NCI-H524 (cell line): ENCODE results near the gene MGAM2.

ENCODE experiments used
- DNase-seq, 2 experiments: peaks; one replicate each; lab custom pipeline; 2025; lab: John Stamatoyannopoulos, UW

The MGAM2 gene

DNA sequence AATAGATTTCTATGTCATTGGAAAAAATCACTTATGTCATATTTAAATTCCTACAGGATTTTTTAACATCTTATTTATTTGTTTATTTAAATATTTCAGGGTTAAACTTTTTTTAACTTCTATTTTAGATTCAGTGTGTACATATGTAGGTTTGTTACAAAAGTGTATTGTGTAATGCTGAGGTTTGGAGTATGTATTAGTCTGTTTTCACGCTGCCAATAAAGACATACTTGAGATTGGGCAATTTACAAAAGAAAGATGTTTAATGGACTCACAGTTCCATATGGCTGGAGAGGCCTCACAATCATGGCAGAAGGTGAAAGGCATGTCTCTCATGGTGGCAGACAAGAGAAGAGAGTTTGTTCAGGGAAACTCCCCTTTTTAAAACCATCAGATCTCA lies 65.4 kb downstream of the MGAM2 start:
- DNase-seq: no peak

DNA sequence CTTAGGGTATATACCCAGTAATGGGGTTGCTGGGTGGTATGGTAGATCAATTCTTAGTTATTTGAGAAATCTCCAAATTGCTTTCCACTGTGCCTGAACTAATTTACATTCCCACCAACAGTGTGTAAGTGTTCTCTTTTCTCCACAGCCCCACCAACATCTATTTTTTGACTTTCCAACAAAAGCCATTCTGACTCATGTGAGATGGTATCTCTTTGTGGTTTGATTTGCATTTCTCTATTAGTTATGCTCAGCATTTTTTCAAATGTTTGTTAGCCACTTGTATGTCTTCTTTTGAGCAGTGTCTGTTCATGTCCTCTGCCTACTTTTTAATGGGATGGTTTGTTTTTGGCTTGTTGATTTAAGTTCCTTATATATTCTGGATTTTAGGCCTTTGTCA lies 66.4 kb downstream of the MGAM2 start:
- DNase-seq: no peak

DNA sequence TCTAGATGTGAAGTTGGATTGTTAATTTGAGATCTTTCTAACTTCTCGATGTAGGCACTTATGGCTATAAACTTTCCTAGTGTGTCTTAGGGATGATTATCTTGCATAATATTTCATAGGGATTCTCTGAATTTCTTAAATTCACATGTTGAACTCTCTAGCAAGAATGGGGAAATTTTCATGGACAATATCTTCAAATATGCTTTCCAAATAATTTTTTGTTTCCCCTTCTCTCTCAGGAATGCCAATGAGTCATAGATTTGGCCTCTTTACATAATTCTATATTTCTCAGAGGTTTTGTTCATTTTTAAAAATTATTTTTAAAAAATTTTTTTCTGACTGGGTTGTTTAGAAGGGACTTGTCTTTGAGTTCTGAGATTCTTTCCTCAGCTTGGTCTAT lies 68.9 kb downstream of the MGAM2 start:
- no peak for DNase-seq

DNA sequence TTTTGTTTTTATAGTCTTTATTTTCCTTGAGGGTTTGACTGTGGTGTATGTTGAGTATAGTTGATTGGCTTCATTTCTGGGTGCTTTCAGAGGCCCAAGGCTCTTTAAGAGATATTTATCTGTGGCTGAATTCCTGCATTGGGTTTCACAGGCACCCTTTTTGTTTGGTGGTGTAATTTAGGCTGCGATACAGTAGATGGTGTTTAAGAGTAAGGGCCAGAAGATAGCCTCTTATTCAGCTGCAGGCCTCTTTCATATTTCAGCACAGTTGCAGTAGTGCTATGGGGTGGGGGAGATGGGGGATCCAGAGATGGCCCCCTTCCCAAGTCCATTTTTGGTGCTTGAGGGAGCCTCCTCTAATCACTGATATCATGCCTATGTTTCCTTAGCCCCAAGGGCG lies 69.7 kb downstream of the MGAM2 start:
- no peak for DNase-seq

DNA sequence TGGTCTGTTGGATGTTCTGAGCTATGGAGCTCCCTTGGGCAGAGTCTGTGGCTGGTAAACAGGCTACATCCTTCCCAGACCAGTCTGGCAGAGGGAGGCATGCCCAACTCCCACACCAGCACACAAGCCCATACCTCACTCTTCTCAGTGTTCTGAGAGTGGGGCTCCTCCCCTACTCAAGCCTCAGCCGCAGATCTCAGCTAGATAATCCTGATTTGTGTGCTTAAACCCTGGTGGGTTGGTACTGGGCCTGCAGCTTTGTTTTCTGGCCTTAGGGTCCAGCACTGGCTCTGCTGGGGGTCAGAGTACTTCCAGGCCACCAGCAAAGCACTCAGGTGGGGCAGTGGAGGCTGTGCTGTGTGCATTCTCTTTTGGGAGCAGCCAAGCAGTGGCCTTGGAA lies 70.4 kb downstream of the MGAM2 start:
- no peak for DNase-seq

DNA sequence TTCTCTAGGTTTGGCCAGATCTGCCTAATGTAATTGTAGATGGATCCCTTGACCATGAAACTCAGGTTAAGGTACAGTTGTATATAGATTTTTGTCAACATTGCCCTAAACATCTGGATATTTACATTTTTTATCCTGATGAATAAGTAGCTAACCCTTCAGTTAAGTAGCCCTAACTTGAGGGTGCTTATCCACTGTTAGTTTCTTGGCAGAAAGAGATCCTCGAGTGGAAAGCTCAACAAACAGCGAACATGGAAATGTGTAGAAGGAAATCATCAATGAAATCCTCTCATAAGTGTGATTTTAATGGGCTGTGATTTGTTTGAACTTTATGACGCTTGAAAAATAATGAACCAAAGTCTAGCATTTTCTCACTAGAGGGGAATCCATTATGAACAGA lies 73.6 kb downstream of the MGAM2 start:
- no peak for DNase-seq

DNA sequence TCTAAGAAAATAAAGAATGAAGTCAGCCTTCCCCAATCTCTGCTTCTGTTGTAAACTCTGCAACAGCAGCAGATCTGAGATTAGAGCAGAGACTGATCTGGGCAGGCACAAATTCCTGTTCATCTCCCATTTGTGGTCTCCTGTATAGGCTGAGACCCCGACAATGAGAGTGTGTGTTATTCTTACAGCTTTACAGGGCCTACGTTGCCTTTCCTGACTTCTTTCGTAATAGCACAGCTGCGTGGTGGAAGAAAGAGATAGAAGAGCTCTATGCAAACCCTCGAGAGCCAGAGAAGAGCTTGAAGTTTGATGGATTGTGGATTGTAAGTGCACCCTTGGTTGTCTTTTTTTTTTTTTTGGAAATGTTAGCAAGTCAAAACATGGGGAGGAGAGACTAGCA lies 74.3 kb downstream of the MGAM2 start:
- DNase-seq: no peak

DNA sequence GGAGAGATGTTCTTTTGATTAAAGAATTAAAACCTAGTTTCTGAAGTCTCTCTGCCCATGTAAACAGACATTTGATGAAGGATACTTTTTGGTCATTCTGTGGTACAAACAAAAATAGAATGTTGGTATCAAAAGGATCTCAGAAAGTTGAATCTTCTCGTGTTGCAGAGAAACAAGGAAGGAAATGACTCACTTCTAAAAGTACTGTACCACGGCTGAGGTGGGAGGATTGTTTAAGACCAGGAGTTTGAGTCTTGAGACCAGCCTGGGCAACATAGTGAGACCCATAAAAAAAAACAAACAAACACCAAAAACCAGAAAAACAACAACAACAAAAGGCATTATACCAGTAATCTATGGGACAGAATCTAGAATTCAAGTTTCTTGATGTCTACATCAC lies 76.6 kb downstream of the MGAM2 start:
- no peak for DNase-seq

DNA sequence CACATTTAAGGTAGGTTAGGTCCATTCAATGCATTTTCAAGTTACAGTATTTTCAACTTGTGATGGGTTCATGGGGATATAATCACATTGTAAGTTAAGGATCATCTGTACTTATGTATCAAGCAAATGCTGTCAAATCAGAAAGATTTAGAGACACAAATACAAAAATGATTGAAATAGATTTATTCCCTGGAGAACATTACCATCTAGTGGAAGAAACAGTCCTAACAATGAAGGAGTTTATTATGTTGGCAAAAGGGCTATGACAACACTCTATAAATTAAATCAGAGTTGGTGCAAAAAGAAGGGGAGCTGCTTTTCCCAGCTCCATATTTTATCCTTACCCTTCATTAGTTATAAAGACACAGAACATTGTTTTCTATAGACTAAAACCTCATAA lies 77.3 kb downstream of the MGAM2 start:
- DNase-seq: peak in 1 of 2 experiments; percentile 23

DNA sequence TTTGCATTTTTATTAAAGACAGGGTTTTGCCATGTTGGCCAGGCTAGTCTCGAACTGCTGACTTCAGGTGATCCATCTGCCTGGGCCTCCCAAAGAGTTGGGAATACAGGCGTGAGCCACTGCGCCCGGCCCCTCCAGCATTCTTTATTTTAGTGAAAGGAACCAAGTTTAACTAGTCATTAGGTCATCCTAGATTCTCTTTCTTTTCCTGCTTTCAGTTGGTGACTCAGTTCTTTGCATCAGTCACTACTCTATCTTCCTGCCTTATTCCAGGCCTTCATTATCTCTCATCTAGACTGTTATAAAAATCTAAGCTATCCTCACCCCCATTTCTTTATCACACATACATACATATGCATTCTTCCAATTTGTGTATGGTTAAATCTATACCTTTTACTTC lies 82.7 kb downstream of the MGAM2 start:
- no peak for DNase-seq

DNA sequence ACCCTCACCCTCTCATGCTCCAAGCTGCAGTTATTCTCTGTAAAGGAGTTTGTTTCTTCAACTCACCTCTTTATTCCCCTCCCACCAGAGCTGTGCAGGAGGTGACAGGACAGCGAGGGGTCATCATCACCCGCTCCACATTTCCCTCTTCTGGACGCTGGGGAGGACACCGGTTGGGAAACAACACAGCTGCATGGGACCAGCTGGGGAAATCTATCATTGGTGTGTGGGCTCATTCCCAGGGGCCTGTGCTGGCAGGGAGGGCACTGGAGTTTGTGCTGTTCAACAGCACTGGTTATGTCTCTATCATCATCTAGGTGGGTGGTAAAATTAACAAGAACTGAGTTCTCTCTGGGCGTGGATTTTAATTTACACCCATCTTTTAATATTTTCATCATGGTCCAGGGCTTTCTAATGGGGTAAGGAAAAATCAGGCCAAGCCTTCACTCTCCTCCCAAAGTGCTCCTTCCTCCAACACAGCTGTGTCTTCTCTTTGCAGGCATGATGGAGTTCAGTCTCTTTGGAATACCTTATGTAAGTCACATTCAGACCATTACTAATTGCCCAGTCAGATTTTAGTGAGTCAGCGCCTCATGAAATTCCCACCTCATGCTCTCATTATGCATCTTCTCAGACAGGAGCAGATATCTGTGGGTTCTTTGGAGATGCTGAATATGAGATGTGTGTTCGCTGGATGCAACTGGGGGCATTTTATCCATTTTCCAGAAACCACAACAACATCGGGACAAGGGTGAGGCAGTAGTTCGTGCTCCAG lies 84.7 kb downstream of the MGAM2 start:
- DNase-seq: no peak

DNA sequence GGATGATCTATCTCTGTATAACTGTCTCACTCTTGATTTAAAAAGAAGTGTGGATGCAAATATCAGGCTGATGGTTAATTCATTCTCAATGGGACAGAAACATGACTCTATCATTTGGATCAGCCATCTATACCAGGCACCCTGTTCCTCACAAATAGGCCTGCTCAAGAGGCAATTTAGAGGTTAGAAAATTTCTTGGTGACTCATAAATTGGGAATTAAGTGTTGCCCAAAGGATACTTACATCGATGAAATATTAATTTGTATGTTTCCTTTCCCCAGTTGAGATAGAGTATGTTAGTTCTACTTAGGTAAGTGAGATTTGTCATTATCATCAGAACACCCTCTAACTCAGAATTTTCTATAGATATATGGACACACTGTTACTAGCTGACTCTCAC lies 88.7 kb downstream of the MGAM2 start:
- DNase-seq: no peak

DNA sequence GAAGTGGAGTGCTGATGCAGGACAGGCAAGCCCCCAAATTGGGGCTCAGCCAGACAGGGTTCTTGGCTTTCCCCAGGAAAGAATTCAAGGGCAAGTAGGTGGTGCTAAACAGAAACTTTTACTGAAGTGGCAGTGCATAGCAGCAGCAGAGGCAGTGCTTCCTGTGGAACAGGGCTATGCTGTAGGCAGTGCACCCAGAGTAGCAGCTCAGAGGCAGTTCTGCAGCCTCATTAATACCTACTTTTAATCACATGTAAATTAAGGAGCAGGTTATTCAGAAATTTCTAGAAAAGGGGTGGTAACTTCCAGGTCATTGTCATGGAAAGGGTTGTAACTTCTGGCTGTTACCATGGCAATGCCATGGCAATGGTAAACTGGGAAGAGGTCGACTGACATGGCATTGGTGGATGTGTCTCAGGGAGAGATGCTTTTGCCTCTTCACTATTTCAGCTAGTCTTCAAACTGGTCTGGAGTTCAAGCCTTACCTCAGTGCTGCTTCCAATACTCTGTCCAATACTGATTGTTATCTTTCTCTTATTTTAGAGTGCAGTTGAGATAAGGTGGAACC lies 117.1 kb downstream of the MGAM2 start:
- DNase-seq: no peak

DNA sequence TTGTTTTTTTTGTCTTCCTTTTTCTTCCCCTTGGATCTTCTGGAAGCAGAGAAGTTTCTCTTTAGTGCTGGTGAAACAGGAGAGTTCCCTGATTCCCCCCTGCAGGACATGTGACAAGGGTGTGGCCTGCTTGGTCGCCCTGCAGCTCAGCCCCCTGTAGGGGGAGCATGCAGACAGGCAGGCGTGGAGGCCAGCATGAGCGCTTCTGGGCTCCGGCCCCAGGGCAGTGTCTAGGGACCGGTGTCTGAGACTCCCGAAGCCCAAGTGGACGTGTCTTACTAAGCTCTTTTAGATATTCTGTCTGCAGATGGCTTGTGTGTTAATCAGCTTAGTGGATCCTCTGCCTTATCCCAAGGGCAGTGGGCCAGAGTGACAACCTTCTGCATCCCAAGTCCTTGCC lies 120.2 kb downstream of the MGAM2 start:
- peak; percentile 86 to 97 for DNase-seq

DNA sequence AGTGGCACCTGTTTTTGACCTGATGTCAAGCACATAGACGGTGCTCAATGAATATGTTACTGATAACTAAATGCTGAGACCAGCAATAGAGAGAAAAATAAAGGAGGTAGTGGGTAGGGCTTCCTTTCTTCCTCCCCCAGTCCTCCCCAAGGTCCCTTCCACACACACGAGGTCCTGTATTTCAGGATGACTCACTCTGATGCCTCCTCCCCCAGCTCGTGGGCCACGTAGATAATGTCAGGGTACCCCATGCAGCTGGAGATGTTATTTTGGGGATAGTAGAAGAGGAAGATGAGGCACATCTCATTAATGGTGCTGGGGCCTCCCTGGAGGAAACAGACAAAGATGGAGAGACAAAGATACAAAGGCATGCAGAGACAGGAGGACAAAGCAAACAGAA lies 129.0 kb downstream of the MGAM2 start:
- DNase-seq: no peak

DNA sequence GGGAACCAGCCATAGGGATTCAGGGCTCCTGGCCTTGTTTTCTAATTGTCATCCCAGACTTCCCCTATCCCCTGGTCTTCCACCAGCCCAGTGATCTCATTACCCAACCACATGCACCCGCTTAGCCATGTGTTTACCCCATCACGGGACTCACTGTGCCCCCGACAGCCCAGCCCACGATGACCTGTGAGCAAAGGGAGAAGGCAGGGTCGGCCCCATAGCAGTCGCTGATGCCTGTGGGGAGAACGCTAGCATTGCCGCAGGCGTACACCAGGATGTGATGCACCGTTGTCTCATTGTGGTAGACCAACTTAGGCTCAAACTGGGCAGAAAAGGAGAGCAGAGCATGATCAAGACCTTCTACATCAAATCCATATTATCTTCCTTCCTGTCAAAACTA lies 132.3 kb downstream of the MGAM2 start:
- no peak for DNase-seq

DNA sequence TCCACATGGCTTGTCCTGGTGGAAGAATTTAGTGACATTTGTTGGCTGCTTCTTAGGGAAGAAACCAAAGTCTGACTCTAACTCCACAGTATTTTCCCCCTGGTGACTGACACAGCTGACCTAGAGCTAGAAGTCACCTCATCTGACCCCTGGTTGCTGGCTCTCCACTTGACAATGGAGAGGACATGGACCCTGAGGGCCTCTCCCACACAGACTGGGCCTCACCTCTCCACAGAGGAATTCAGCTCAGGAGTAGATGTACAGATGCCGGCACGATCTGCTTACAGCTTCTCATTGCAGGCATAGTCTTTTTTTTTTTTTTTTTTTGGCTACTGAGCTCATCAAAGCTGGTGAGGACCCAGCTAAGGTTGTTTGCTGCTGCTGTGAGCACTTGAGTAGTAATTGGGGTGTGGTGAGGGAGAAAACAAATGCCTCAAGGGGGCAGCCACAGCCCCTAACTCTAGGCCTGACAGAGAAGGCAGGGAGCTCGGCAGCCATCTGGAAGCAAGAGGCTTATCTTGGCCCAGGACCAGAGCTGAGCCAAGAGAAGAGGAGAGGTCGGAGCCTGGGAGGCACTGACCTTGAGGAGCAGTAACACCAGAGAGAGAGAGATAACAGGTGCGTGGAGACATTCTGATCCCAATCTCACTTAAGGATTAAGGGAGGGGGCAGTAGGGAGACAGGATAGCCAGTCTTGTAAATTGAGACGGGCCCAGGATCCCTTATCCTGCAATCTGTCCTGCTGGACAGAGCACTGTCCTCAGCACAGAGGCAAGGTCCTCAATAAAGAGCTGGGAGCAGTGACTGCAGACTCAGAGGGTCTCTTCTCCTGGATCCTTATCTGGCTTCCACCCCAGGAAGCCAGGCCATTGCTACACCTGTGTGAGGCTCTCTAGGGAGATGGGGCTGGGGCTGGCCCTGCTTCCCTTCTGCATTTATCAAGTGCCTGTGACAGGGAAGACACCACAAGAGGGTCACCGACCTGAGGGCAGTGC lies 136.9 kb downstream of the MGAM2 start:
- peak; percentile 84 to 92 for DNase-seq

DNA sequence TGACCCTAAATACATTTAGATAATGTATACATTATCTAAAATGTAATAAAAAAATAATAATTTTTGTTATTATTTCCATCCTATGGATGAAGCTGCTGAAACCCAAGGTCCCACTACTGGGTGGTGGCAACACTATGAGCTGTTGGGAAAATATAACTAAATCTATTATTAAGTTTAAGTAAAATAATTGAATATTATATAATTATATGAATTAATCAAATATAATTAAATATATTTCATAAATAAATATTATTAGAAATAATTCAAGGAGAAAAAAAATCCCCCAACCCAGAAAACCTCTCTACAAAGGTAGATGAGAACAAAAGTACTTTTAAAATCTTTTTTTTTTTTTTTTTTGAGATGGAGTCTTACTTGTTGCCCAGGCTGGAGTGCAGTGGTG lies 138.4 kb downstream of the MGAM2 start:
- no peak for DNase-seq

DNA sequence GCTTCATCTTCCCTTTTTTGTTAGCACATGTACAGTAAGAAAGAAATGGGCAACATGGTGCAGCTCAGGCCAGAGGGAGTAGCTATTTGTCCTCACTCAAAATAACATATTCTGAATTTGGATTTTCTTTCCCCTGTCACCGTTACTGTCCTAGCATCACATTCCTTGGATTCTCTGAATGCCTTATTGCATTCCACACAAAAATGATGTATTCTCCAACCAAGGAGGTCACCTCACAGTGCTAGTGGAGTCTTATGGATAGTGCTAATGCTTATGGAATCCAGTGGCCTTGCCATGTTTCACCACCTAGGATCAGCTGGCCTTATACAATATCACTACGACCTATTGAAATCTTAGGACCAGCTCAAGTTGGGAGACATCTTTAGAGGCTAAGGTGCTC lies 139.2 kb downstream of the MGAM2 start:
- DNase-seq: no peak

DNA sequence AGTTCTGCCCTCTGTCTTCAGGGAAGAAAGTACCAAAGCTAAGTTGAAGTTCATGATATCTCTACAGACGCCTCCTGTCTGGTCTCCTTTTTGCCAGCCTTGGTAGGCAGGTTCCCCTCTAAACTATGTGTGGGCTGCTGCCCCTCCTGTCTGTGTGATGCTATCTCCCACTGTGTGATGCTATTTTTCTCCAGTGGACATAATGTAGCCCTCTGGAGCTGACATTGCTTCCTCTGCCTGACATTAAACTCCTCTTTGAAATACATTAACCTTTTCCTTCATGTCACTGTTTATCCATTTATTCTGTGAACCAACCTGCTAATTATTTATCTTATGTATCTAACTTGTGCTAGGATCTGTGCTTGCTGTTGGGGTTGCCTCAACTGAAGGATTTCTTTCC lies 146.4 kb downstream of the MGAM2 start, which contains the start of gene PRSS58:
TSS of gene PRSS58 (minus strand) at position 101 of the 400 bp plus-strand sequence. CDS start 351 bp downstream, outside the sequence.
- no peak for DNase-seq

DNA sequence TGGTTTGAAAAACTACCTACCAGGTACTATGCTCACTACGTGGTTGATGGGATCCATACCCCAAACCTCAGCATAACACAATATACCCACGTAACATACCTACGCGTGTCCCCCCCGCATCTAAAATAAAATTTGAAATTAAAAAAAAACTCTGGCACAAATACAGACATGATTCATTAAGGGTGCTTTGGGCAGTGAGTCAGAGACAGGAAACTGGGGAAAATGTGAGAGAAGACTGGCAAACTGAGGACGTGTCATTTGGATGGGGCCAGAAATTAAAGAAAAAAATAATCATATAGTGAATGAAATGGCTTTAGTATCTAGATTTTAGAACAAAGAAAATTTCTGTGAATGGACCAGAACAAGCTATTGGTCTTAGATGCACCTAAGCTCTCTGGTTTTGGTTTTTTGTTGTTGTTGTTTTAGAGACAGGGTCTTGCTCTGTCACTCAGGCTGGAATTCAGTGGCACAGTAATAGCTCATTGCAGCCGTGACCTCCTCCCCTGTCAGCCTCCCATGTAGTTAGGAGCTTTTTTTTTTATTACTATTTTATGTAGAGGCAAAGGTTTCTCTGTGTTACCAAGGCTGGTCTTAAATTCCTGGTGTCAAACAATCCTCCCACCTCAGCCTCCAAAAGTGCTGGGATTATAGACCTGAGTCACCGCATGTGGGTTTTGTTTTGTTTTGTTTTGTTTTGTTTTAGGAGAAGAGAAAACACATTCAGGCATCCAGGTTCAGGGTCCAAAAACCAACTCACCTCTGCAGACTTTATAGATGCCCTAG lies 152.3 kb downstream of the MGAM2 start:
- no peak for DNase-seq
